SHP77 treated with DMSO at 0.1 percent for 48 hours (cell line): Measurements from ENCODE around the gene PROKR2.

Source experiments
- DNase-seq: peaks from one replicate; lab custom pipeline; 2025; lab: John Stamatoyannopoulos, UW

PROKR2 gene

DNA sequence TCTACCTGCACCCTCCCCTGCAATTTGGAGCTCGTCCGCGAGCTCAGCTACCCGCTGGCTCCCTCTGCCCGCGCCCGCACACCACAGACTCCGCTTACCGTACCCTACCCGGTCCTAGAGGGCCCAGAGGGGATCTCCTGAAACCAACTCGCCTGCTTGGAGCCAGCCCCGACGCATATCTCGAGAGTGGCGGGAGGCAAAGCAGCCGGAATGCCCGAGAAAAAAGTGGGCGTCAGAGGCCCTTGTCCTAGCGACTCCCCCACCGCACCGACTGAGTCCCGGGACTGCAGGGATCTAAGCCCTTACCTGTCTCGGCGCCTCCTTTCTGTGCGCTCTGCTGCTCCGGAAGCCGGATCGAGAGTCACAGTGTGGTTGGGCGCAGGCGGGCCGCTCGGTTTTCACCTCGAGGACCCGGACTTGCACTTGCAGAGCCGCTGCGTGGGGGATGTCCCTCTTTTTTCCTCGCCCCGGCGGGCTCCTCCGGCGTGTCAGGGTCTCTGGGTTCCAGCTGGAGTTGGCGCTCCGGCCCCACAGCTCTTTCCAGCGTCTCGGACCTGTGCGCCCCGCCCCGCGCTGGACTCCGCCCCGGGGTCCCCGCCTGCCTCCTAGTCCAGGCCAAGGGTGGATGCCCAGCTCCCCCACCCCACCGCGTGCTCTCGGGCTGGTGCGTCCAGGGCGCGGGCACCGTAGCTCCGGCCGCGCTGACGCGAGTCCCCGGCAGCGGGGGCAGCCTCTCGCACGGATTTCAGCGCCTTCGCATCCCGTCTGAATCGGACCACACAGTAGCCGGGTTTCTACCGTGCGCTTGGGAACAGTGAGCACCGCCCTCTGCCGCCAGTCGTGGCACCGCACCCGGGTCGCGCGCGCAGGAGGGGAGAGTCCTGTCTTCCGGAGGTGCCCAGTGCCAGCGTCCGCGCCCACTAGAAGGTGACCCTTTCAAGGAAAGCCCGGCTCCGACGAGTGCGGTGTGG lies at the start of gene PROKR2:
PROKR2 (minus strand) TSS at position 767 of the 971 bp plus-strand sequence. CDS start 2,585 bp downstream, outside the sequence.
- DNase-seq, result no peak

DNA sequence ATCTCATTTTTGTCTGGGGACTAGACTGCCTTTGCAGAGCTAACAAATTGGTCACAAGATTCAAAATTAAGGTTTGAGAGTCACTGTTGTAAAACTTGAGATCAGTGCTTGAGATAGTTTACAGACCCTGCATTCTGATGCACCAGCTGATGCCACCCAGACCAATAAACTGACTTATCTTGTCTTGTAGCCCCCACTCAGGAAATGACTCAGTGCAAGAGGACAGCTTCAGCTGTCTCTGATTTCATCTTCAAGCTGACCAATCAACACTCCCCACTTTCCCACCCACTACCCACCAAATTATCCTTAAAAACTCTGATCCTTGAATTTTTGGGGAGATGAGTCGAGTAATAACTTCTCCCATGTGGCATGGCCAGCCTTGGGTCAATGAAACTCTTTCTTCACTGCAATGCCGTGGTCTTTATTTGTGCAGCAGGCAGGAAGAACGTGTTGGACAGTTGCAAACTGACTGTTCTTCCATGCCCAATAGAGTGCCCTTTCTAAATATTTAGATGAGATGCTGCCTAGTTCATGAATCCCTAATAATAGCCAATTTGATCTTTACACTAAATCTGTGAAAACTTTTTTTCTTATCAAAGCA lies 48.3 kb upstream of the PROKR2 start:
- DNase-seq, result no peak

DNA sequence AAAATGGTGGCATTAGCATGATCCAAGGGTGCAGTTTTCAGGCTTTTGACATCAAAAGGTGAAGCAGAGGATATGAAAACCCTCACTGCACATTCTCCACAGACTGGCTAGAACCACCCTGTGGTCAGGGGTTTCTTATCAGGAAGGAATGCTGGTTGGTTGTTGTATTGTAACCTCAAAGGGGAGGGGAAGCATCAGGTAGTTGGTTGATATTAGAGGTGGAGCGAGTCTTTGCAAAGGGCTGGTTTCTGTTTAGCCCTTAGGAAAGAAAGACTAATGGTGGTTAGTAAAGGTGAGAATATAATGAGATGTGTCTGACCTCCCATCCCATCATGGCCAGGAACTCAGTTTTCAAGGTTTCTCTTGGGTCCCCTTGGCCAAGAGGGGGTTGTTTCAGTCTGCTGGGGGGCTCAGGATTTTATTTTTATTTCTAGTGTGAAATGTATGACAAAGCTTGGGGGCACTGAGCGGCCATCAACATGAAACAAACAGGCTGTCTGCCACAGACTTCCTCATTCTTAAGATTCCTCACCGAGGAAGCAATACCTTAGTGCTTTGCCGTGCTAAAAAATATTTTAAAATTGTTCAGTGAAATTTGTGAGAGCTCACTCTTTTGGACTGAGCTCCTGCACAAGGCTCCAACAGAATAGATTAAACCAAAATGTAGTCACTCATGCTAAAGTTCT lies 47.5 kb upstream of the PROKR2 start:
- no peak for DNase-seq

DNA sequence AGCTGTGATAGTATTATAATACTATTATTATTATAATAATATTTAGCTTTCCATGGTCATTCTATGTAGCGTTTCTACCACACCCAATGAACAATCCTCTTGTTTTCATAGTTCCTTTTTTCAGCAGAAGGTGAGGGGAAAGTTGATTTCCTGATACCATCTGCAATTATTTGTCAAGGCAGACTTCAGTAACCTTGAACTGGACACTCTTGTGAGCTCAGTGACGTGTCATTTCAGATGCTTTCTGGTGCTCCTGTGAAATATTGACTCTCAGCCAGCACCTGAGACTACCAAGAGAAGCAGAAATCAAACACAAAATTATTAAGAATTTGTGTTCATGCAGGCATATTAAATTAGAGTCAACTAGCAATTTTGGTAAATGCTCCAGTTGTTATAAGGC lies 46.0 kb upstream of the PROKR2 start:
- no peak for DNase-seq

DNA sequence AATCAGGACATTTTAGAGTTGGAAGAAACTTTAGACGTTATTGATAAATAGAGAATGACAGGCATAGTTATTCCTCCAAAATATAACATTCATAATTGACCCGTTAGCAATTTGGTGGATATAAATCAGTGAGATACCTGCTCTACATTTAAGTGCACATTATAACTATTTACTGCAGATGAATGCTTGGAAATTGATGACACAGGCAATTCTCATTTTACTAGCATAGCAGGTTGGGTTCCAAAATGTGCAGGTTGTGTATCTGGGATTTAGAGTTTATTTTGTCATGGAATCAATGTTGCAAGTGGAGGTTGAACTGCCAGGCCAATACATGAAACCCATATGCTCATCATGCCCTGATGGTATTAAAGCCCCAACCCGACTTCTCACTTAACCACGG lies 44.4 kb upstream of the PROKR2 start:
- DNase-seq, result no peak

DNA sequence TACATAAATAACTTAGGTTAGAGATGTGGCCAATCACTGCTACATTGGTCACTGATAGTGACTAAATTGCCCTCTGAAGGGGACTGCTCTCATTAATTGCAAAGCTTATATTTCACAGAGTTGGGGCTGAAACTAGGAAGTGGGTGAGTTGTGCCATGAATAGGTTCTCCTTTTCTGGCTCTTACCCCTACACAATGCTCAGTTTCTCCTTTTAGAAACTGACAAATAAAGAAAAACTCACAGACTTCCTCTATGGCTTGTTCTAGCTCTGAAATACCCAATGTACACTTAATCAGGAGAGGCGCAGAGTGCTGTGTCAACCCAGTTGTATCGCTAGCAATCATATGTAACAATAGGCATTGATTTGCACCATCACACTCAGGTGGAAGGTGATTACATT lies 41.2 kb upstream of the PROKR2 start:
- DNase-seq, result no peak

DNA sequence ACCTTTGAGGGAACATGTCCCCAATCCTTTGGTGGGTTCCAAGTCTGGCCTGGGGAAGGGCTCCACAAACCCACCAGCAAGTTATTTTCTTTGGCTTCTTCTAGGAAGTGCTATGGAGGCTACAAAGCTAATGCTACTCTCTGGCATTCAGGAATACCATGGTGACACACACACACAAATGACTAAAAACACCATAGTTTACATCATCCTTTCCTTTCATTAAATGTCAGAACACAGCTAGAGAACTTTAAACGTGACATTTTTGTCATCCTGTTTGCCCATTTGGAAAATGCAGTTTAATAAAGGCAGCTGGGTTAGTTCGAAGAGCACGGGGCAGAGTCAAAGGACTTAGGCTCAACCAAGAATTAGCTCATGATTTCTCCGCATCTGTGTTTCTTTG lies 40.2 kb upstream of the PROKR2 start:
- DNase-seq, result no peak

DNA sequence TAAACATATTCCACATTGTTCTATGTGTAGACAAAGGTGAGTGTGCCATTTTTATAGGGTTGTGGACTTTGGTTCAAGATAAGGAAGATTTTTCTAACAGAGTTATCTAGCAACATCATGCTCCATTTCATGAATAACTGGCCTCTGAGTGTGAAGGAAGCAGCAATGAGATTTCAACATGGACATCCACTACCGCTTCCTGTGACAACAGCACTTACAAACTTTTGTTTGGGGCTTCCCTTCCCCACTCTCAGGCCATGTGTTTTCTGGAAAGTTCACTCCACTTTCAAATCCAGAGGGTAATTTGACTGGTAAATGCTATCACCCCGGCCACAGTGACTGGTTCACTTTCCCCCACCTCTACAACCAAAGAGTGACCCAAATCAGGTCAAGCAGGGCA lies 38.1 kb upstream of the PROKR2 start:
- DNase-seq, result no peak

DNA sequence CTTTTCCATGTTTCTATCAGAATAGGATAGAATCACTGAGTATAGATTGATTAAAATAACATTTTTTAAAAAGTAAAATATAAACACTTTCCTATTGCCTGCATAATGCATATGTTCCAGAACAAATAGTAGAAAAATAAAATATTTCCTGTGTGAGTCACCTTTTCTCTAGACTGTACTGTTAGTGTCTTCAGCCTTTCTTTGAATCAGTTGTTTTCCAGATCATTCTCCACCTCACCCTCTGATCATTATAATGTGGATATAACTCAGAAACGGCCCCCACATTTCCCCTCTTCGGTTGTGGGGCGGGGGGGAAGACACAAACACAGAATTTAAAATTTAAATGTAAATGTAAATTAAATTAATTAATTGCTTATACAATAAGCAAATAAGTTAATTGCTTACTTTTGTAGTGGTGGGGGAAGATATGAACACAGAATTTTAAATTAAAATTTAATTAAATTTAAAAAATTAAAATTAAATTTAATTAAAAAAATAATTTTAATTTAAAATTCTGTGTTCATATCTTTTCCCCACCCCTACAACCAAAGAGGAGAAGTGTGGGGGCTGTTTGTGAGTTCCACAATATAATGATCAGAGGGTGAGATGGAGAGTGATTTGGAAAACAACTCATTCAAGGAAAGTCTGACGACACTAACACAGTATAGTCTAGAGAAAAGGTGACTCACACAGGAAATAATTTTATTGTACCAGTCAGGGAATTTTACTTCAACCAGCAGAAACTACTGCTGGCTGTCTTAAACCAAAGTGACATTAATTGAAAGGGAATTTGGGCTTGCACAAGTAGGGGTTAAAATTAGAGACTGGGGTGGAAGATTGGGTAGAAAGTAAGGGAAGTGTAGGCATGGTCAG lies 37.1 kb upstream of the PROKR2 start:
- no peak for DNase-seq

DNA sequence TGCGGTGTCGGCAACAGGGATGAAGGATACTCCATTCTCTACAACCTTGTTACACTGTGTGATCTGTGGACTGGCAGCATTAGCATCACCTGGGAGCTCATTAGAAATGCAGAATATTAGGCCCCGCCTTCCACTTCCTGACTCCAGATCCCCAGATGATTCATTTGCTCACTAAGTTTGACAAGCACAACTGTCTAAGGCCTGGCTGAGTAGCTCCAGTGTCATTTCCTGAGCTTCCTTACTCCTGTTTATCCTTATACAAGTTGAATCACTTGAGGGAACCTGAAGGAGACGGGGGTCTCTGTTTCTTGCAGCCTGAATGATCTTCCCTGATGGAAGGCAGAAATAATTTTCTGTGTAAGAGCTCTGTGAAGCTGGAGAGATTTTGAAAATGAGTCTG lies 32.7 kb upstream of the PROKR2 start:
- DNase-seq, result no peak

DNA sequence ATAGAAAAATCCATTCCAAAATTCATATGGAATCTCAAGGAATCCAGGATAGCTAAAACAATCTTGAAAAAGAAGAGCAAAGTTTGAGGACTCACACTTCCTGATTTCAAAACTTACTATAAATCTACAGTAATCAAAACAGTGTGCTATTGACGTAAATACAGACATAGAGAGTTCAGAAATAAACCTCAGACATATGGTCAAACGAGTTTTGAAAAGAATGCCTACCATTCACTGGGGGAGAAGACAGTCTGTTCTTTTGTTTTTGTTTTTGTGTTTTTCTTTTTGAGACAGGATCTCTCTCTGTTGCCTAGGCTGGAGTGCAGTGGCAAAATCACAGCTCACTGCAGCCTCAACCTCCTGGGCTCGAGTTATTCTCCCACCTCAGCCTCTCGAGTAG lies 25.3 kb upstream of the PROKR2 start:
- DNase-seq, result no peak

DNA sequence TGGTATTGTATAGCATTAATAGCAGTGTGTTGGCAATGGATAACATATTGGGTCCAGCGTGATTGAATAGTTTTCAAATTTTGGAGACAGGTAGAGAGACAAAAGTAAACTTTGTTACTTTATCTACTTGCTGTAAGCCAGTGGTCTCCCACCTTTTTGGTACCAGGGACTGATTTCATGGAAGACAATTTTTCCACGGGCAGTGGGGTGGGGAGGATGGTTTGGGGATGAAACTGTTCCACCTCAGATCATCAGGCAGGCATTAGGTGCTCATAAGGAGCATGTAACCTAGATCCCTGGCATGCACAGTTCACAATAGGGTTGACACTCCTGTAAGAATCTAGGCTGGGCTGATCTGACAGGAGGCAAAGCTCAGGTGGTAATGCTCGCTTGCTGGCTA lies 14.6 kb upstream of the PROKR2 start:
- DNase-seq, result no peak

DNA sequence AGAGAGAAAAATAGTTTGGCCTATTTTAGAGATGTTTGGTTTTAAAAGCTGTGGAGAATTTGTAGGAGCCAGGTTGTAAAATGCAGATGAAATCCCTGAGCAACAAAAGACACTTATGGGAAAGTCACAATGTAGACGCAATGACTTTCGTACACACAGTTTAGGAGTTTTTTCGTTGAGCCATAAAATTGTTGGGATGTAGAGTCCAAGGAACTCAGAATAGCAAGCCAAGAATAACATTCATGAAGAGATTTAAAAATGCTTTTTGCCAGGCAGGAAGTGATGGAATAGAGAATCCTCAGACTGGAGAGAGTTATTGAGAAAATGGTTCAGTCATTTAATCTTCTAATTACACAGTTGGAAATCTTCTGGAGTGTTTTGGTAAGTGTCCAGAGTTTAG lies 11.5 kb upstream of the PROKR2 start:
- DNase-seq, result no peak

DNA sequence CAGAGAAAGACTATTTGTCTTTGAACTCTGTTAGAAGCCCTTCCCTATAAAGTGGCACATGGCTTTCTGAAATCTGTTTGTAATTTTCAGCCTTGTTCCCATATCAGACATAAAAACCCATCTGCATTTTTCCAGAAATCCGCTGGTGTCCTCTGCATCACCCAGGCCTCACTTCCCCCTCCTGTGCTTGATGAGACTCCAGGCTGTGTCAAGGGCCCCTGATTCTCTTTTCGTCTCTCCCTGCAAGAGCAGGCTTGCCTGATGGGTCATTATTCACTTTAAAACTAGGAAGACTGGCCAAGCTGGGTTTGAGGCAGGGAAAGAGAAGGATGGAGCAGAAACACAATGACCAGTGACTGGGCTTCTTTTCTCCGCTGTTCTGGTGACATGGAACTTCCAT lies 10.6 kb upstream of the PROKR2 start:
- DNase-seq, result no peak

DNA sequence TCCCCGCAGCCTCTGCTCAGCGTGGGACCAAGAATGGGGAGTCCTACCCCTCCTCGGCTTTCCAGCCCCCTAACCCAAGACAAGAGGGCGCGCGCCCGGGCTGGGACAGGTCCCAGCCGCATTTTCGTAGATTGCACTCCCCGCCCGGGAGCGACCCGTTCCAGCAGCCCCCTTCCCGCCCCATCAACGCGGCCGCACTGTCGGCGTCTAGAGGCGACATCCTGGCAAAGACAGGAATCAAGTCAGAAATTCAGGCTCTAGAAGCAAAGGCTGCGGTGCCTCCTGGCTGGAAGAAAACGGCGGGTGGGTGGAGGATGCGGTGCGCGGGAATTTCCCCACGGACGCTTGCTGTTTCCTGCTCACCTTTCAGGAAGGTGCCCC lies 957 bp downstream of the PROKR2 start:
- DNase-seq, result no peak

DNA sequence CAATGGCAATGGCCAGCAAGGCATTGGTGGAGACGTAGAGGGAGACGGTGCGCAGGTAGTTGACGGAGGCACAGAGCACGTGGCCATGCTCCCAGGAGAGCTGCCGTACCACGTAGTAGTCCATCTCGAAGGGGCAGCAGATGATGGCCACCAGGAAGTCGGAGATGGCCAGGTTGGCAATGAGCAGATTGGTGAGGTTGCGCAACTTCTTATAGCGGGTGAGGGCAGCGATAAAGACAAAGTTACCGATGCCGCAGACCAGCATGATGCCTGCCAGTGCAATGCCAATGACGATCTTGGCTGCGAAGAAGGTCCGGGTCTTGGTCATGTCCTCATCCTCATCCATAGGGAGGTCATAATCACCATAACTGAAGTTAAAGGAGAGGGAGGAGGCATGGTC lies 2.8 kb downstream of the PROKR2 start:
- DNase-seq, result no peak

DNA sequence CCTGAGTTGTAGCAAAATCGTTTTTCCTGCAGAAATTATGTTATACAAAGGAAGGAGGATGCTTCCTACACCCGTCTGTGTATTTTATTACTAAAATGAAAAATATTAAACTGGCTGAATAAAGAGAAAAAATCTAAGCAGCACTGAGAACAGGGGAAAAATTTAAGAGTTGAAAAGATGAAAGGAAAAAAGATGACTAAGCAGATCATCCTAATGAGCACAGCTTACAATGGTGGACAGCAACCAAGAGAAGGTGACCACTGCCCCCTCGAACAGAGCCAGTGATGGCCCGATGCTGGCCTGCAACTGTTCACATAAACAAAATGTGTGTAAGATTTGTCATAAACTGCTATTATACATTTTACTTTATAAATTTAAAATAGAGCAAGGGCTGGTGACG lies 4.2 kb downstream of the PROKR2 start:
- no peak for DNase-seq

DNA sequence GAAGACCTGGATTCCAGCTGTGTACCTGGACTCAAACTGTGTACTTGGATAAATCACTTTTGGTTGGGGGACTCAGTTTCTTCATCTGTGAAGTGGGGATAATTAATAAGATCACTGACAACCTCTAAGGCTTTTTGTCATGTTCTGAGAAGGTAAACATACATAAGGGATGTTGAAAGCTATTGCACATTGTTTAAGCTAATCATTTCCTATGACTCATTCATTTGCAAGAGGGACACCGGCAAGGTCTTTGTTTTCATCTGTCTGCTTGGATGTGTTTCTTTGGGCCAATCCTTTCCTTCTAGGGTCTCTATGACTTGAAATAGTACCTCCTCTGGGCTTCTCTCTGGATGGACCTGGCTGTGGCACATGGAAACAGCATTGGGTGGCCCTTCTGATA lies 6.8 kb downstream of the PROKR2 start:
- no peak for DNase-seq

DNA sequence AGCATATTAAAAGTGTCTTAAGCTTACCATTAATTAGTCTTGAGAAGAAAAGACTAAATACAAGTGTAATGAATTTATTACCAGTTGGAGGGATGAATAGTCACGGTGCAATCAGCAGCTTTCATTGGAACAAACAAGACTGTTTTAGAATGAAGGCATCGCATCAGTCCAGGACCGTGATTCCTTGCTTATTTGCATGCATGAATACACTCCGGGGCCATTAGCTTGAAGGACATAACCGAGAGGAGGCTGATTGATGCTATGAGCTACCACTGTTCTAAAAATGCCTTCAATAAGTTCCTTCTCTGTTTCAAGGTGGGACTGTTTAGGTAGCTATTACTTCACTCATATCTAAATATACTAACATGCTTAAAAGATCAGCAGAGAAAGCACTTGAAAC lies 17.9 kb downstream of the PROKR2 start:
- DNase-seq, result no peak

DNA sequence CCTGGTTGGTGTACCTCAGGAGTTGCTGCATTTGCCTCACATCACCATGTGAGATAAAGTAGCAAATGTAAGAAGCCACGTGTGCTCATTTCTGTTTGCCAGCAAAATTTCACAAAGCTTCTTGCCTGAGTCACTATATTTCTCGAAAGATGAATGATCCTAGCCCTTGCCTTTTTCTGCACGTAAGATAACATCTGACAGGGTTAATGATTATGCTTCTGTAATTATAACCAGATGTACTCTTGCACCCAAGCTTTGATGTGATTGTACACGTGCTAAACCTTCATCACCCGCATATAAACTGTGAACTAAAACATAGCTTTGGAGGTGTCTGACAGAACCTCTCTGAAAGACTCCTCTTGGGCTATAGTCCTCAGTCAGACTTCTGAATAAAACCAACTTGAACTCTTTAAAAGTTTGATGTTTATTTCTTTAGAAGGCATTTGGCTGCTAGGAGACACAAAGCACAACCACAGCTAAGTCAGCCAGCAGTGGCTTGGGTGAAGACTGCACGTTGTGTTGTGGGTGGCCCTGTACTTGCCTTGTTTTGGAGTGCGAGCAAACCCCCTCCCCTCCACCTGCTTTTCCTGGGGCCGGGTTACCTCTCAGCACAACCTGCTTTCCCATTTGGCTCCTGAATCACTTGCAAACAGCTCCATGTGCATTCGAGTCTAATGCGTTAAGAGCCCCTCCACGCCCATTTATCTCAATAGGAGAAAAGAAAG lies 19.3 kb downstream of the PROKR2 start:
- DNase-seq, result no peak

DNA sequence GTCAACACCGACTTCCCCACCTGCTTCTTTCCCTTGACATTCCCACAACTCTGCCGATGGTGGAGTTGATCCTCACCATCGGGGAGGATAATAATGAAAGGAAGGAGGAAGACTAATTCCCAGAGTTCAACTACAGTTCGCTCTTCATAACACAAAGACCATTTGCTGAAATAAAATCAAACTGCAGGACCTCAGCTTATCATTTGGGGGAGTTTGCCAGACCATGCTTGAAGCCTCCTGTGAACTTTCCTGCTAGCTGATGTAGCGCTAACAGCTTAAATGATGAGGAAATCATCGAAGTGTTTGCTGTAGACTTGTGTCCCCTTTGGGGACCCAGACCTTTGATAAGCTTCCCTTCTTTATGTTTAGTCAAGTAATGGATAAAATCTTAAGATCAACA lies 26.2 kb downstream of the PROKR2 start:
- DNase-seq, result no peak
